Measurements from ENCODE around the gene EEF1AKMT1. TPM values are rescaled to one million over a fixed set of nuclear protein-coding genes. Genes with fewer than 3 reads are reported as not detected.

Gene EEF1AKMT1
- total RNA-seq, 4 donors from 2014 or later, result 5.0 to 28.5 (median 21.7) TPM

DNA sequence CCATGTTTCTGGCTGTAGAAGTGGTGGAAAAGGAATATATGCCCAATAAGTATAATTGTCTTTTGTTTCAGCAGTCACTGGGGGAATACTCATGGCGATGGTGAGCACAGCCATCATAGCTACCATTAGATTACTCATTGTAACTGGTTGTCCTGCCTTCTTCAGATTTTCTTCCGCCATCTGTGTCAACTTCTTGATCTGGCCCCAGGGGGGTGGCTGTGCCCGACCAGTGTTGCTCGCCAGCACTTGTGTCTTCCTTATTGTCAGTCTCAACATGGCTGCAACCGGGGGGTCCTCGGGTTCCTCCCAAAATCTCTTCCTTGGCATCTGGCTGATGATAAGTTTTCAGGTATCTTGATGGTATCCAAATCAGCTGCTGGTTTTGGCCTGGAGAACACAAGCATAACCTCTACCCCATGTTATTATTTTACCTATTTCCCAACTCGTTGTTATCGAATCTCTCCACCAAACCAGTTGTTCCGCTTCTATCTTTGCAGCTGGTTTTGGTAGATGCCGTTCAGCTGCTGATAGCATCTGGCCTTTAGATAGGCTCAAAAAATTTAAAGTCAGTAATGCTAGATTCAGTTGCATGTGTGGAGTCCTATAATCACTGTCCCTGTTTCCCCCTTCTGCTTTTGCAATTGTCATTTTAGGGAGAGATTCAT lies 93.2 kb downstream of the EEF1AKMT1 start:
- intact Hi-C loops (cut with DNase I; ENCODE audit: low total_unique reads), result no loop called here
- H3K27ac ChIP-seq, result no peak overlapping the region
- H3K36me3 ChIP-seq, result no peaks in the 10 kb centered on the region
- H3K27me3 ChIP-seq, result no peaks in the 10 kb centered on the region
- no peak overlapping the region for H3K4me3 ChIP-seq
- no peaks in the 10 kb centered on the region for H3K9me3 ChIP-seq
- DNase-seq, result no peak
- no peak for TF ChIP-seq POLR2A (IDR thresholded peaks at IDR 0.05)
- no peaks in the 10 kb centered on the region for H3K4me1 ChIP-seq

DNA sequence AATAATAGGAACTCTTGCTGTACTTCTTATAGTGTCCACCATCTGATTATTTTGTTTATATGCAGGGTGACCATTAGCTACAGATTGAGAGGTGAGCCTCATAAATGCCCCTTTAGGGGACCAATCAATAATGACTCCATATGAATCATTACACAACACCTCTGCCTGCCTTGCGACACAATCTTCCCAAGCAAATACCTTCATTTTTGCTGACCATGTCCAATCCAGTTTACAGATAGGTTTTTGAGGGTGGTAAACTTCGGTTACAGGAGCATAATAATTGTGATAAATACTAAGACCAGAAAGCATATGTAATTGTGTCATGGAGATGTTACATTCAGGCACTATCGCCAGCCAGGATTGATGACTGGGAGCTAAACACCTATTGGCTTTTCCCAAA lies 93.9 kb downstream of the EEF1AKMT1 start:
- no peak for DNase-seq
- Histone ChIP-seq H3K27ac (no peak overlapping the region), H3K4me3 (no peak overlapping the region), H3K4me1 (no peaks in the 10 kb centered on the region), H3K27me3 (no peaks in the 10 kb centered on the region), H3K9me3 (no peaks in the 10 kb centered on the region), H3K36me3 (no peaks in the 10 kb centered on the region)
- TF ChIP-seq POLR2A (IDR thresholded peaks at IDR 0.05), result no peak
- TF ChIP-seq, protein P1, sequence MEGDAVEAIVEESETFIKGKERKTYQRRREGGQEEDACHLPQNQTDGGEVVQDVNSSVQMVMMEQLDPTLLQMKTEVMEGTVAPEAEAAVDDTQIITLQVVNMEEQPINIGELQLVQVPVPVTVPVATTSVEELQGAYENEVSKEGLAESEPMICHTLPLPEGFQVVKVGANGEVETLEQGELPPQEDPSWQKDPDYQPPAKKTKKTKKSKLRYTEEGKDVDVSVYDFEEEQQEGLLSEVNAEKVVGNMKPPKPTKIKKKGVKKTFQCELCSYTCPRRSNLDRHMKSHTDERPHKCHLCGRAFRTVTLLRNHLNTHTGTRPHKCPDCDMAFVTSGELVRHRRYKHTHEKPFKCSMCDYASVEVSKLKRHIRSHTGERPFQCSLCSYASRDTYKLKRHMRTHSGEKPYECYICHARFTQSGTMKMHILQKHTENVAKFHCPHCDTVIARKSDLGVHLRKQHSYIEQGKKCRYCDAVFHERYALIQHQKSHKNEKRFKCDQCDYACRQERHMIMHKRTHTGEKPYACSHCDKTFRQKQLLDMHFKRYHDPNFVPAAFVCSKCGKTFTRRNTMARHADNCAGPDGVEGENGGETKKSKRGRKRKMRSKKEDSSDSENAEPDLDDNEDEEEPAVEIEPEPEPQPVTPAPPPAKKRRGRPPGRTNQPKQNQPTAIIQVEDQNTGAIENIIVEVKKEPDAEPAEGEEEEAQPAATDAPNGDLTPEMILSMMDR (IDR thresholded peaks at IDR 0.05), result no peak
- intact Hi-C loops (cut with DNase I; ENCODE audit: low total_unique reads), result no loop called here

Other genes starting within 250 kb of the EEF1AKMT1 start
- 10 to 100 TPM; 35.6 to 90.4 (median 50.7) TPM for gene CRYL1, start 248.1 kb downstream of the EEF1AKMT1 start, total RNA-seq
- gene IFT88, start 206.8 kb downstream of the EEF1AKMT1 start, total RNA-seq, result 10 to 100 TPM in 2 of 4 donors, 1 to 10 TPM in 2; 7.9 to 47.5 (median 27.6) TPM
- gene IL17D, start 70.3 kb downstream of the EEF1AKMT1 start, total RNA-seq, result 1 to 10 TPM in 2 of 4 donors, not detected in 2; 2.7 to 5.6 TPM
- 10 to 100 TPM in 2 of 4 donors, 1 to 10 TPM in 2; 4.9 to 35.4 (median 13.3) TPM for gene XPO4, start 128.8 kb upstream of the EEF1AKMT1 start, total RNA-seq

Data from uterus (tissue), 4 donors.